GM21390 (cell line): ENCODE data around the gene MAP3K2.

Source experiments
- ATAC-seq: cut with Tn5 transposase; IDR thresholded peaks from one replicate; pipeline ENCODE4 v1.9.1; 2021; ENCODE audit not compliant: unreplicated experiment

Gene MAP3K2

GRCh38 chr2:127407661-127408003, 19.9 kb upstream of the MAP3K2 start:
- peak; percentile 14 for ATAC-seq

- no peak for ATAC-seq
Observed at GRCh38 chr2:127407091-127407490, 19.3 kb upstream of the MAP3K2 start.

GRCh38 chr2:127406454-127406853, 18.7 kb upstream of the MAP3K2 start:
- no peak for ATAC-seq

GRCh38 chr2:127405255-127405610, 17.5 kb upstream of the MAP3K2 start:
- no peak for ATAC-seq

GRCh38 chr2:127404466-127405254, 16.9 kb upstream of the MAP3K2 start:
- no peak for ATAC-seq

GRCh38 chr2:127403460-127403859, 15.7 kb upstream of the MAP3K2 start:
- no peak for ATAC-seq

- ATAC-seq: no peak
Observed at GRCh38 chr2:127401757-127402695, 14.3 kb upstream of the MAP3K2 start.

GRCh38 chr2:127400897-127401756, 13.4 kb upstream of the MAP3K2 start:
- no peak for ATAC-seq

- no peak for ATAC-seq
Observed at GRCh38 chr2:127400533-127400896, 12.7 kb upstream of the MAP3K2 start.

- peak; percentile 97 for ATAC-seq
Observed at GRCh38 chr2:127398239-127398590, 10.4 kb upstream of the MAP3K2 start.

- no peak for ATAC-seq
Observed at GRCh38 chr2:127397568-127398238, 9.9 kb upstream of the MAP3K2 start.

- ATAC-seq: no peak
Observed at GRCh38 chr2:127394492-127394891, 6.7 kb upstream of the MAP3K2 start.

GRCh38 chr2:127392828-127393578, 5.2 kb upstream of the MAP3K2 start:
- no peak for ATAC-seq

GRCh38 chr2:127392133-127392827, 4.5 kb upstream of the MAP3K2 start:
- no peak for ATAC-seq

GRCh38 chr2:127389778-127390435, 2.1 kb upstream of the MAP3K2 start:
- ATAC-seq: no peak

GRCh38 chr2:127388423-127389164, 819 bp upstream of the MAP3K2 start:
- peak; percentile 13 for ATAC-seq

GRCh38 chr2:127386764-127387654, 766 bp downstream of the MAP3K2 start:
- peak; percentile 59 for ATAC-seq
